Stomach (tissue), 9 donors: ENCODE results near the gene PRKAG1. TPM values are rescaled to one million over a fixed set of nuclear protein-coding genes. Genes with fewer than 3 reads are reported as not detected.

Experiments used
- DNase-seq, 2 donors: peaks; one replicate each; pipeline versions ENCODE4 v3.0.0 to v3.0.0-alpha.2; 2013 to 2019
- H3K27ac ChIP-seq, 5 donors: fragments of 200-600 bp in 4 of 5; sonication (generic) in 4 of 5; one replicate each; pipeline ENCODE4 v1.5.1; 2013 to 2019; ENCODE audit warnings: mild to moderate bottlenecking in 1 of 5, moderate library complexity in 1 of 5
- H3K27me3 ChIP-seq, 3 donors: fragments of 200-600 bp; sonication (generic); one replicate each; pipeline ENCODE4 v1.5.1; 2017 to 2019; ENCODE audit warnings: mixed run types in 1 of 3
- H3K36me3 ChIP-seq, 4 donors: fragments of 200-600 bp; sonication (generic); 1 replicate in 3 of 4; 2 replicates in 1 of 4; pipeline ENCODE4 v1.5.1; 2016 to 2019
- H3K4me1 ChIP-seq, 4 donors: fragments of 200-600 bp; sonication (generic); one replicate each; pipeline ENCODE4 v1.5.1; 2016 to 2019
- H3K4me3 ChIP-seq, 4 donors: fragments of 200-600 bp; sonication (generic) in 3 of 4; one replicate each; pipeline ENCODE4 v1.5.1; 2016 to 2019; ENCODE audit warnings: mild to moderate bottlenecking in 1 of 4
- H3K9me3 ChIP-seq, 4 donors: fragments of 200-600 bp; sonication (generic); one replicate each; pipeline ENCODE4 v1.5.1; 2016 to 2019
- EP300 ChIP-seq: sonication (generic); formaldehyde crosslinking; IDR thresholded peaks from one replicate; pipeline ENCODE4 v1.6.1; 2017; ENCODE audit warnings: antibody characterized with exemption
- POLR2A ChIP-seq, 4 donors: fragments of 450-650 bp; IDR thresholded peaks; one replicate each; pipeline ENCODE4 v1.6.1; 2016; ENCODE audit warnings: antibody characterized with exemption in 4 of 4, control low read depth in 2 of 4, mild to moderate bottlenecking in 1 of 4, moderate library complexity in 1 of 4
- POLR2AphosphoS5 ChIP-seq, 3 donors: sonication (generic); formaldehyde crosslinking; IDR thresholded peaks; one replicate each; pipeline ENCODE4 v1.6.1; 2016; ENCODE audit warnings: antibody characterized with exemption in 3 of 3
- WGBS, 5 donors: extraction: QIAGEN DNeasy Blood & Tissue Kit in 3 of 5; methylation state at CpG; one replicate each; pipeline versions ENCODE4 v1.1.5 to v1.1.7; 2013 to 2018; 5-methylcytosine and 5-hydroxymethylcytosine counted together
- intact Hi-C: fragments of 100-400 bp; cut with DNase I; formaldehyde crosslinking; loops from one replicate; pipeline ENCODE4 v1.15.1; 2023; ENCODE audit warnings: low total_unique reads
- polyA plus RNA-seq, 3 donors: library from polyadenylated mRNA; stranded (reverse); fragments of 200-250 nt; gene quantifications; one replicate each; pipeline ENCODE4 v1.2.3, GENCODE V29; 2013
- total RNA-seq, 5 donors: library from RNA; depleted of rRNA; stranded (reverse); fragments of >200 nt; gene quantifications; one replicate each; pipeline versions ENCODE4 v1.1.0 to v1.2.3, GENCODE V29; 2014 to 2016
- TF ChIP-seq, protein P1 (sequence below), 7 experiments: fragments of 450-650 bp in 4 of 7; fragments of 200-600 bp in 3 of 7; sonication (generic) in 3 of 7; IDR thresholded peaks; one replicate each; pipeline ENCODE4 v1.5.1; 2016 to 2019; ENCODE audit warnings: antibody characterized with exemption in 7 of 7, control low read depth in 2 of 7, mild to moderate bottlenecking in 1 of 7
- donor health status: healthy with polysubstance abuse.
- donor health status: Bipolar disorder and iron deficiency.
- donor health status: healthy.

PRKAG1 gene
- total and polyA plus RNA-seq, 8 donors = 5.8 to 68.7 (median 43.2) TPM

DNA sequence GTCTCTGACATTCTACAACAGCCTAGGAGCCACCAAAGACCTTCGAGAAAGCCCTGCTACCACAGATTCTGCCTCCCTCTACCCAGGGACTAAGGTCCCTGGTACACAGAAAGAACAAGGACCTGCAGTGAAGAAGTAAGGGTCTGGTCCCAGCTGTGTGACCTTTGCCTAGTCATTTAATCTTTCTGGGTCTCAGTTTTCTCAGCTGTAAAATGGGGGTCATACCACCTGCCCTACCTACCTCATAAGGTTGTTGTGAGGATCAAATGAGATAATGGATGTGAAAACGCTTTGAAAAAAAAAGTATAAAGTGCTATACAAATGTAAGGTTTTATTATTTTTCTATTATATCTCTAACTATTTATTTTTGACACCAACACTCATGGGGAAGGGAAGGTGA lies 5.2 kb upstream of the PRKAG1 start:
- no peak overlapping the region for H3K4me3 ChIP-seq
- no peak for DNase-seq
- 77 to 95% (median 93%) methylated on average over 2 of the region's 2 CpGs for WGBS, 5 donors
- peaks cover 75 to 84% (median 83%) of the 10 kb centered on the region in 4 donors for H3K36me3 ChIP-seq
- H3K9me3 ChIP-seq = no peaks in the 10 kb centered on the region
- intact Hi-C loops = no loop called here
- H3K27ac ChIP-seq = no peak overlapping the region
- TF ChIP-seq EP300 = no peak
- no peak for TF ChIP-seq POLR2A (IDR thresholded peaks at IDR 0.05)
- TF ChIP-seq, protein P1, sequence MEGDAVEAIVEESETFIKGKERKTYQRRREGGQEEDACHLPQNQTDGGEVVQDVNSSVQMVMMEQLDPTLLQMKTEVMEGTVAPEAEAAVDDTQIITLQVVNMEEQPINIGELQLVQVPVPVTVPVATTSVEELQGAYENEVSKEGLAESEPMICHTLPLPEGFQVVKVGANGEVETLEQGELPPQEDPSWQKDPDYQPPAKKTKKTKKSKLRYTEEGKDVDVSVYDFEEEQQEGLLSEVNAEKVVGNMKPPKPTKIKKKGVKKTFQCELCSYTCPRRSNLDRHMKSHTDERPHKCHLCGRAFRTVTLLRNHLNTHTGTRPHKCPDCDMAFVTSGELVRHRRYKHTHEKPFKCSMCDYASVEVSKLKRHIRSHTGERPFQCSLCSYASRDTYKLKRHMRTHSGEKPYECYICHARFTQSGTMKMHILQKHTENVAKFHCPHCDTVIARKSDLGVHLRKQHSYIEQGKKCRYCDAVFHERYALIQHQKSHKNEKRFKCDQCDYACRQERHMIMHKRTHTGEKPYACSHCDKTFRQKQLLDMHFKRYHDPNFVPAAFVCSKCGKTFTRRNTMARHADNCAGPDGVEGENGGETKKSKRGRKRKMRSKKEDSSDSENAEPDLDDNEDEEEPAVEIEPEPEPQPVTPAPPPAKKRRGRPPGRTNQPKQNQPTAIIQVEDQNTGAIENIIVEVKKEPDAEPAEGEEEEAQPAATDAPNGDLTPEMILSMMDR (IDR thresholded peaks at IDR 0.05) = no peak
- TF ChIP-seq POLR2AphosphoS5 (IDR thresholded peaks at IDR 0.05) = no peak
- peaks cover 0 to 17% (median 10%) of the 10 kb centered on the region in 4 donors for H3K4me1 ChIP-seq
- H3K27me3 ChIP-seq = no peaks in the 10 kb centered on the region

DNA sequence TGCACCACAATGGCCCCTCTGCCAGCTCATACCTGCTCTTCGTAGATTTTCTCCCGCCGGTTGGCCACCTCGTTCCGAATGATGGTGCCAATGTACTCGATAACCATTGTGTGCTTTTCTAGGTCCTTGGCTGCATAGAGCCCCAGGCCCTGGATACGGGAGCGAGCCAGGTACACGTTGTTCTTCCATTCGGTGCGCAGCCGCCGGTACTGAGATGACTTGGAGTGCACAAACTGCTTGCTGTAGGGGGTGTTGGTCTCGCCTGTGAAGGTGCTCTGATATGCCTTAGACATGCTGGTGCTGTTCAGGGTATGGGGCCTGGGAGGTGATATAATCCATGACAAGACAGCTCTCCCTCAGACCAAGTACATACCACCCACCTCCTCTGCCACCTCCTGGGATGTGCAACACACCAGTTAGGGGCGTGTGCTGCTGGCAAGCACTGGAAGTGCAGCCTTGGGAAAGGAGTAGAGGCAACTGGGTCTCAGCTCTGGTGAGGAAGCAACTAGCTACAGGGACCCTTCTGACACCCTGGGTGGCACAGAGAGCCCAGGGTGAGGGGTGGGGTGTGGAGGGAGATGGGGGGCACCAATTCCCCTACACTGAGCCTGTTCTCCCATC lies 4.1 kb upstream of the PRKAG1 start:
- no peaks in the 10 kb centered on the region for H3K27me3 ChIP-seq
- H3K36me3 ChIP-seq = peaks cover 63 to 72% (median 71%) of the 10 kb centered on the region in 4 donors
- no peak overlapping the region for H3K4me3 ChIP-seq
- WGBS, 5 donors = 88 to 93% (median 90%) methylated on average over 14 to 15 of the region's 15 CpGs
- DNase-seq = no peak
- intact Hi-C loops = no loop called here
- H3K4me1 ChIP-seq = peaks cover 5 to 22% (median 15%) of the 10 kb centered on the region in 4 donors
- TF ChIP-seq POLR2A (IDR thresholded peaks at IDR 0.05) (no peak), POLR2AphosphoS5 (IDR thresholded peaks at IDR 0.05) (no peak), EP300 (no peak)
- TF ChIP-seq, protein P1 (IDR thresholded peaks at IDR 0.05) = no peak
- H3K9me3 ChIP-seq = no peaks in the 10 kb centered on the region
- no peak overlapping the region for H3K27ac ChIP-seq

DNA sequence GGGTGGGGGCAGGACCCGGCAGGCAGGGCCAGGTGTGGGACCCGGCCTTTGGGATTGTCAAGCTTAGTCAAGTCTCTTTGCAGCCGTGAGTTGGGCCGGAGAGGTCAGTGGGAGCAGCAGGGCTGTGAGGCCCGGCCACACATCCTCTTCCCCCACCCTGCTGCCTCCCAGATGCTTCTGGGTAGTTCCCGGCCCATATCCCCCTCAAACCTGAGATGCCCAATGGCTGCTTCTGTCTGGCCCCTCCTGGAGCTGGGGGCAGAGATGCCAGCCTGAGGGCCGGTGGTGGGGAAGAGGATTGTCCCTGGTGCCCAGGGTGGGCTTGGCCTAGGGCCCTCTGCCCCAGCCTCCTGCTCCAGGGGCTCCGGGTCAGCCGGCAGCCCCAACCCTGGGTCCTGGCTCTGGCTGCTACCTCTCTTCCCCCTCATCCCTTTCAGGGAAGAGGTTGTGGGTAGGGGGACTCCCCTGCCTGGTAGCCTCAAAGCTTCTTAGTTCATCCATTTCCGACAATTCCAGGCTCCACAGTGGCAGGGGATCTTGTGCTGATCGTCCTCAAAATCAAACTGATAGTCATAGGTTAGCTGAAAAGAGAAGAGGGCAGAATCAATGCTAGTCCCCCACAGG lies 2.8 kb upstream of the PRKAG1 start:
- WGBS, 5 donors = 69 to 85% (median 78%) methylated on average over 8 to 11 of the region's 11 CpGs
- DNase-seq = no peak
- Histone ChIP-seq H3K36me3 (peaks cover 50 to 60% (median 59%) of the 10 kb centered on the region in 4 donors), H3K27ac (no peak overlapping the region), H3K4me3 (no peak overlapping the region), H3K27me3 (no peaks in the 10 kb centered on the region), H3K4me1 (peaks cover 12 to 31% (median 25%) of the 10 kb centered on the region in 4 donors), H3K9me3 (no peaks in the 10 kb centered on the region)
- TF ChIP-seq POLR2AphosphoS5 (IDR thresholded peaks at IDR 0.05) (no peak), EP300 (no peak), POLR2A (IDR thresholded peaks at IDR 0.05) (no peak)
- TF ChIP-seq, protein P1 (IDR thresholded peaks at IDR 0.05) = no peak
- intact Hi-C loops = no loop called here

DNA sequence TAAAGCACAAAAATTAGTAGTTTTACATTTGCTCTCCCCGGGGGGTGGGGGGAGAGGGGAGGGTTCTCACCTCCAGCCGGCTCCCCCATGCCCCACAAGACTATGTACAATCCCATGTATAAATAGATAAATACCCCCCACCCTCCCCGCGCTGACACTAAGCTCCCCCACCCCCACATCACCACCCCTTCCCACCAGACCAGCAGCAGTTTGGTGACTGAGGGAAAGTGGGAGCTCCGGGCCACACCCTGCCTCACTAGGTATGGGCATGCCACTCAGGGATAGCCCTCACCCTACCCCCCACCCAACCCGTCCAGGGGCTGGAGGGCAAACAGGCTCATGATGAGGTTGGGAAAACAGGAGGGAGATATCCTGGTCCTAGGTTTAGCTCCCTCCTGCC lies 1.9 kb upstream of the PRKAG1 start:
- no peak for DNase-seq
- Histone ChIP-seq H3K36me3 (peaks cover 41 to 50% (median 49%) of the 10 kb centered on the region in 4 donors), H3K27ac (peak overlapping the region in 3 of 5 donors; percentile 89 to 98 (median 93)), H3K27me3 (no peaks in the 10 kb centered on the region), H3K4me3 (no peak overlapping the region), H3K9me3 (no peaks in the 10 kb centered on the region), H3K4me1 (peaks cover 12 to 34% (median 27%) of the 10 kb centered on the region in 4 donors)
- intact Hi-C loops = no loop called here
- TF ChIP-seq POLR2A (IDR thresholded peaks at IDR 0.05) = no peak
- TF ChIP-seq EP300 = no peak
- no peak for TF ChIP-seq POLR2AphosphoS5 (IDR thresholded peaks at IDR 0.05)
- TF ChIP-seq, protein P1 (IDR thresholded peaks at IDR 0.05) = no peak
- 69 to 90% (median 80%) methylated on average over 5 to 6 of the region's 6 CpGs for WGBS, 5 donors
